Head of caudate nucleus (tissue), 42 donors: ENCODE data around the gene HIPK3.
A peak's percentile ranks its signal among the peaks of the same experiment; 100 is the strongest.

Experiments used
- DNase-seq, 42 donors: peaks; one replicate each; pipeline versions ENCODE4 v3.0.0 to v3.0.0-alpha.2; 2020 to 2021; ENCODE audit warnings: mixed read lengths in 7 of 42
- intact Hi-C: fragments of 100-400 bp; cut with DNase I; formaldehyde crosslinking; loops from one replicate; pipeline ENCODE4 v1.15.0; 2022

Gene HIPK3

DNA sequence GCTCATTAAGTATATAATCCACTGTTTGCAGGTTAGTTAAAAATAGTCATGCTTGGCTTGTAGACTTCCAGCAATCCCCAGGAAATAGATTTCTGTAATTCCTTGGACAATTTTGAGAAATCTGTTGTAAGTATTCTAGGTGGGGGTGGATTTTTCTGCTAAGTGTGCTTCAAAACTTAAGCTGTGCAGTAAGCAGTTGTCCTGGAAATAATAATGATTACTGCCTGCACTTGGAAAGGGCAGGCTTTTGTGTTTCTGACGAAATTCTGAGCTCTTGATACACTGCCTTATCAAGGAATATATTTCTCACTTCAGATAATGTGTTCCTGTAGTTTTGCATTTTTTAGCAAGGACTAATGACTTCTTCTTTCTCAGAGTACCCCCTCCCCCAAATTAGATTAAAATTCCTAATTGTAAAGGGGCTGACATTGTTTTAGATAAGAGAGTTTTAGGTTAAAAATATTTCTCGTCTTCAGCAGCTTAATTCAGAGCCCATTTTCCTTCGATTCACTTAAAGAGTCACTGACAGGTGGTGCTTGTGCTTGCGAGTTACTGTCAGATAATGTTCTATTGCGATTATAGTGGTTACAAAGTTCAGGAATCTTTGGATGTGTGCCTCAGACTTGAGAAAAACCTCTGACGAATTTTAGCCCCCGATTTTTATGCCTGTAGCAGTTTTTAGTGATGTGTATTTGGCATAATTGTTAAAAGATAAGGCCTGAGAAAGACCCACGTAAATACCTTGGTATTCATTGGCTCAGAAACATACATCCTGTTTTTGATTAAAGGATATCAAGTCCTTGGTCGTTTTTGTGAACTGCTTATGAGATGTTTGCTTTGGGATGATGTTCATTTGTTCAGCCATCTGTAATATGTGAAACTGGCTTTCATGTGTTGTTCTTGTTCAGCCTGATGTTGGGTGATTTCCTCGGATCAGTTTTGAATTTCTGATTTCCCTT is 120.5 kb downstream of the HIPK3 start:
- no peak for DNase-seq
- intact Hi-C loops: no loop called here

DNA sequence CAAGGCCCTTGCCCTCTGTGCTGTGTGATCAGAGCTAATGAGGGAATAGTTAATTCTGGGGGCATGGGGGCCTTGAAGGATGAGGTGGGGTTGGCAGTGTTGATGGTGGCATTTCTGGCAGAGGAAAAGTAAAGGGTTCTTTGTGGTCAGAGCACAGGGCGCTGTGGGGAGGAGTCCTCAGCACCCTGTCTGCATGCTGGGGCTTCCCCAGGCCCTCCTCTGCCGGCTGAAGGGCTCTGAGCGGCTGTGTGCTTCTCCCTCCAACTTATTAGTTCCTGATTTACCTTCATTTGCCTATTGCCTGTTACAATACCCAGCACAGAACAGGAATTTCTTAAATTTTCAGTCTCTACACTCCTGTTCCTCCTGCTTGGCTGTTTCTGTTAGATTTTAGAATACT is 122.8 kb downstream of the HIPK3 start:
- intact Hi-C loops: no loop called here
- no peak for DNase-seq

DNA sequence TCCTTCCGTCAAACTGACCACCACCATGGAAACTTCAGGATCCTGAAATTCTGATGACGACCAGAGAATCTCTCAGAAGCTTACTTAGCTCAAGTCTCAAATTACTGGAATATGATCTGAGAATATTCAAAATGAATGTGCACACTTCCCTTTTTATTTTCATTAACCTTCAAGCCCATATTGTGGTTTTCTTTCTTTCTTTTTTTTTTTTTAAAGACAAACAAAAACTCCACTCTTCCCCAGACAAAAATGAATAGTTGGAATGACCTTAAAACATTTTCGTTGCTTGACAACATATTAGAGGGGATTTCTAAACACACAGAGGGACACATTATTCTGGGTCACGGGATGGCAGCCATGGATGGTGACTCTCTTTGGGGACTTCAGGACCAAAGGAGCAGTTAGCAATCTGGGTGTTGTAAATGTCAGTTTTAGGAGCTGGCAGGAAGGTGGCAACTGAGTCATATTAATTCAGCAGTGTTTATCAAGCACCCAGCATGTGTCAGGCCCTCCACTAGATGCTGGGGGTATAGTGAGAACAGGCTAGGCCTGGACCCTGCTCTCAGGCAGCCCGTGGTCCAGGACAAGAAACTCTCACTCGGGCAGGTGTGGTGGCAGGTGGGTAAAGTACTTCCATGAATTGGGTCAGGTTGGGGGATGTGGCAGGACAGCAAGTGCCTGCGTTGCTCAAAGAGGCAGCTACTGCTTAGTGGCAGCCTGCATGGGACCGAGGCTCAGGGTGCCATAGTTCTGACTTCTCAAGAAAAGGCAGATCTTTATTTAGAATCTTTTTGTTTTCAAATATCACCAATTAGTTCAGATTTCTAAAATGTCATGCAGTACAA is 126.1 kb downstream of the HIPK3 start:
- intact Hi-C loops: no loop called here
- DNase-seq: peak in 3 of 42 donors; percentile 21 to 63 (median 40)

DNA sequence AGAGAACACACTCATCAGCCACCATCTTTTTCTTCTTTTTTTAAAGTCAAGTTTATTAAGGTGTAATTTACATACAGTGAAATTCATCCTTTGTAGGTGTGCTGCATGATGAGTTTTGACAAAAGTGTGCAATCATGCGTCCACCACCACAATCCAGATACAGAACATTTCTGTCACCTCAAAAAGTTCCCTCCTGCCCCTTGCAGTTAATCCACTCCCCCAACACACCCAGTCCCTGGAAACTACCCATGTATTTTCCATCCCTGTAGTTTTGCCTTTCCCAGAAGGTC is 126.7 kb downstream of the HIPK3 start:
- DNase-seq: no peak
- intact Hi-C loops: no loop called here

DNA sequence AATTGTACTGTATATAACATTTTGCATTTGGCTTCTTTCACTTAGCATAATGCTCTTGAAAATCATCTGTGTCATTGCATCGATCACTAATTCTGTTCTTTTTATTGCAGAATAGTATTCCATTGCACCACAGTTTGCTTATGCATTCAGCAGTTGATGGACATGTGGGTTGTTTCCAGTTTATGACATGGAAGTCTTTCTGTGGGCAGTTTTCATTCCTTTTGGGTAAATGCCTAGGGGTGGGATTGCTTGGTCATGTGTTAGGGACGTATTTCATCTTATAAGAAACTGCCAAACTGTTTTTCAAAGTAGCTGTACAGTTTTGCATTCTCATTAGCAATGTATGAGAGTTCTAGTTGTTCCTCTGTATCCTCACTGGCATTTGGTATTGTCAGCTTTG is 127.0 kb downstream of the HIPK3 start:
- no peak for DNase-seq
- intact Hi-C loops: no loop called here

DNA sequence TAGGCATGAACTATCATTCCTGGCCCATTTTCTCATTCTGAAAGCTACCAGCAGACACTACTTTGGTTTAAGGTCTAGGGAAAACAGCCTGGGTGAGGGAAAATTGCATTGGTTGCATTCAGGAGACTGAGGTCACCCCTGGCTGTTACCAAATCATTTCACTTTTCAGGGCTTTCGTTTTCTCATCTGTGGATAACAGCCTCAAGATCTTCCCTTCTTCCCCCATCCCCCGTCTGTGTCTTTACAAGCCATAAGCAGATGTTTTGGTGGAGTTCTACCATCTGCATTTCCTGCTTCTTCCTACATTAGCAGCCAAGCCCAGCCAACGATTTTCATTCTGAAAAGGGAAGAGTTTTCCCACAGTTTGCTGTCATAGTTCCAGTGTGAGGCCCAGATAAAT is 130.4 kb downstream of the HIPK3 start:
- no peak for DNase-seq
- intact Hi-C loops: no loop called here

DNA sequence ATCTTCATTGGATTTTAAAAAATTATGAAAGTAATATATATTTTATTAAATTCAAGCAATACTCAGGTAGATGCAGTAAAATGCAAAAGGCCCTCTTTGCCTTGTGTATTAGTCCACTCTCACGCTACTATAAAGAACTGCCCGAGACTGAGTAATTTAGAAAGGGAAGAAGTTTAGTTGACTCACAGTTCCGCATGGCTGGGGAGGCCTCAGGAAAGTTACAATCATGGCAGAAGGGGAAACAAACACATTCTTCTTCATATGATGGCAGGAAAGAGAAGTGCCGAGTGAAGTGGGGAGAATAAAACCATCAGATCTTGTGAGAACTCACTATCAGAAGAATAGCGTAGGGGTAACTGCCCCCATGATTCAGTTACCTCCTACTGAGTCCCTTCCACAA is 130.8 kb downstream of the HIPK3 start:
- no peak for DNase-seq
- intact Hi-C loops: no loop called here

DNA sequence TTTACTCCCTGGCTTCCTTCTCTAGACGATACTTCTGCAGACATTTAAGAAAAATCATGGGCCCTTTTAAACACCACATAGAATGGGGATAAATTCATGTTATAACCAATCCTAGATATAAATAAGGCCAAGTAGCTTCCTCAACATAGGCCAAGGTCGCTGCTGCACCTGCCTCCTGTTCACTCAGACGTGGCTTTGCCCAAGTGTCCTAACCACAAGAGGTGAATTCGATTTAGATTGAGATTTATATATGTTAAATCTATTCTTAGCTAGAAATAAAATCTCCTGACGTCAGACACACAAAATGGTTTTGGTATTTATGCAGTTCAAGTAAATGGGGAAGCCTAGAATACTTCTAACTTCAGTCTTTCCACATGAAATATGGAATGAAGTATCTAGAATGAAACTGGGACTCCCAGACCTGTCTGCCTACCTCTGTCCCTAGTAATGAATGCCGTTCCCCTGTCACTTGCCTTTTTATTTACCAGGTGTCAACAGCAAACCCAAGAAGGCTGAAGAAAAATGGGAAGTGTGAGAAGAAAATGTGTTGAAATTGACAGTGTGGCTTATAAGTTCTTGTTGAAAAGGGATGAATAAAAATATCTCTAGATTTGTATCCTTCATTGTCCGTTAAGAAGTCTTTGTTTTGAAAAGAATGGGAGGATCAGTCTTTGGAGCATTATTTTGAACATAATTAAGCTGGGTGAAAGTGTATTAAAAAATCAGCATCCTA is 131.8 kb downstream of the HIPK3 start:
- intact Hi-C loops: no loop called here
- DNase-seq: no peak

DNA sequence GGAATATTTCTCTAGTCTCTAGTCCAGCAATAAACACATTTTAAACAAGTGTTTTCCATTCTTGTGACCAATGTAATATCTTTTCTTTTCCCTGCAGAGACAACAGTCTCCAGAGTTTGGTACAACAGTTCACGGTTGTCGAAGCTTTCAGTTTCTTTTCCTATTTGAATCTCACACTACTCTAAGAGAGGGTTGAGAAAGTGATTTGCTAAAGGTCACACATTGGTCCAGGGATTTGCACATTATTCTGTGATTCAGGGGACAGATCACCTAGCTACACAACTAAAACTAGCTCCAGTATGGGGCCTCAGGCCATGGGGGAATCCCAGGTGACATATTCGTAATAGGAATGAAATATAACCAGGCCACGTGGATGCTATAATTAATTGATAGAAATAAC is 132.5 kb downstream of the HIPK3 start:
- intact Hi-C loops: no loop called here

DNA sequence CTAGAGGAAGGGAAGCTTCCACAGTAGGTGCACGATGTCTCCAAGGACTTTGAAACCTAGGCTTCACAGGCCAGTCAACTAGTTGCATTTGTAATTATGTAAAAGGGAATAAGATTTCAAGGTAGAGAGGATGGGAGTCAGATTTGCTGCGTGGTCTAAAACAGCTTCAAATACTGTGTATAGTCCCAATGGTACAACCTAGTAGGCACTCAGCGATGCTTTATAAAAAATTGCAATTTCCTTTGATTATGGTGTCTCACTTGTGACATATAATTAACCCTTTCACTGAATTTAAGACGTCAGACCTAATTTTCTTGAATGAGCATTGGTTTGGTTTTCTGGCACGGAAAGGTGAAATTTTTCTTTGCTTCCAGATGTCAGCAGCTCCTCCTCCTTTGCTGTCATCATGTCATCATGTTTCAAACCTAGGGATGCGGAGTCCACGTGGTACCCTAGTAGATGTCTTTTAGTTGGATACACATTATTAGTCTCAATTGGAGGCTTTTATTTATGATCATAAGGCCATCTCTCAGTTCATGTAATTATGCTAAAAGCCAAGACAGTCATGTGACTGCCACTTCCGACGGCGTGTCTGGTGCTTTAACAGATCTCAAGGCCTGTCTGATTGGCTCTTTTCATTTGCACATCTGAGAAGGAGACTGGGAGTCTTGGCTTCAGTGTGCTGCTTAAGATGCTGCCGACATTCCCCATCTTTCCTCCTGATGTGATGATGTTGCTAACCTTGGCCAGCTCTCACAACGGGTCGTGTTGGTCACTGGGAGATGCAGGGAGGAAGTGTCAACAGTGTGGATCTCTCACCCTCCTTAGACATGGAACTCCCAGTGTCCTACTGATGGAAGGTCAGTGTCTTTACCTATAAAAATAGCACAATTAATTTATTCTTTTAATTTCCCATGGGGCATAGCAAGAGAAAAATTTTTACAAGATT is 134.0 kb downstream of the HIPK3 start:
- DNase-seq: no peak
- intact Hi-C loops: no loop called here

More for the DNA sequence above, 132.5 kb downstream of the HIPK3 start:
- DNase-seq: no peak

DNA sequence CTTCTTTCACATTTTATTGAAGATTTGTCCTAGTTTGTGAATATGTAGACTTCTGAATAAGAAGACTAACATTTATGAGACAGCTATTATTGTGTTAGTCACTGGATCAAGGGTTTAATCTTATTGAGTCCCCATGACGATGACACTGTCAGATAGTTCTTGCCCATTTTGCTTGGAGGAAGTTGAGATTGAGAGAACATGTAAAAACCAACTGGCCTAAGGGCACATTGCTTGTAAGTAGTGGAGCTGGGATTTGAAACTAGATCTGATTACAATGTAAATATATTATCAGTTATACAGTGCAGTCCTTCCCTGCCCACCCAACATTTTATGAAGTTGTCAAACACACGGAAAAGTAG is 134.7 kb downstream of the HIPK3 start:
- DNase-seq: no peak
- intact Hi-C loops: no loop called here

DNA sequence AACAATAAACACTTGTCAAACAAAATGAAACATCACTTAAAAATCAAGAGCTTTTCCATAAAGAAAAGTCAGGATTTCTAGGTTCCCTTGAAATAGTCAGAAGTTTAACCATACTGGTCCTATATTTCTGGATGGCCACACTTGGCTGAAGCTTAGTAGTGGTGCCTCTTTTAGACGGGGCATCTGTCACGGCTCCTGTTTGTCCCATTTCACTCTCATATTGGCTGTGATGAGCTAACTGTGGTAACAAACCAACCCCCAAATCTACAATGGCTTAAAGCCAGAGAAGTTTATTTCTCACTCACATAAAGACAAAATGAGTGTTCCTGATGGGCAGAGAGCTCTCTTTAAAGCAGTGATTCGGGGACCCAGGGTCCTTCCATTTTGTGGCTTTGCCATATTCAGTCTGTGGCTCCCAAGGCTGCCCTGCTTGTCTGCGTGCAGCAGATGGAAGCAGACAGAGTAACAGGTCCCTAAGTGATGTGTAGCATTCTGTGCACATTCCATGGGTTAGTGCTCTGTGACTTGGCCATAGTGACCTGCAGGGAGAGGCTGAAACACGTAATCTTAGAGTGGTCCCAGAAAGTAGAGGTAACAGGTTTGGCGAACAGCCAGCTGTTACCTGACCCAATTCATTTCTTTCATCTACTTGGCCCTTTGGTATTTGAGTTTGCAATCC is 137.4 kb downstream of the HIPK3 start:
- no peak for DNase-seq
- intact Hi-C loops: no loop called here

DNA sequence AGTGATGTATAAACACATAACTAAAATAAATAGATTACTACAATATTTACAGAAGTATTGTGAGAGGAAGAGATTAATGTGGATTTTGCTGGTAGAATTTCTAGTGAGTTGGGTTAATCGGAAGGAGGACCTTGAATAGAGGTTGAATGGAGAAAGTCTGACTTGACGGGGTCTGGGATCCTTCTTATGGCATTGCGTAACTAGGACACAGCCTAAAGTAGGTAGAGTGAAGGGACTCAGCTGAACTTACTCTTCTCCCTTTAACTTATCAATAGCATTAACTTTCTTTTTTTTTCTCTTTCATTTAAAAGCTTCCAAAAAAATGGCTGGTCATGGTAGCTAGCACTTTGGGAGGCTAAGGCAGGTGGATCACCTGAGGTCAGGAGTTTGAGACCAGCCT is 139.2 kb downstream of the HIPK3 start:
- no peak for DNase-seq
- intact Hi-C loops: no loop called here

DNA sequence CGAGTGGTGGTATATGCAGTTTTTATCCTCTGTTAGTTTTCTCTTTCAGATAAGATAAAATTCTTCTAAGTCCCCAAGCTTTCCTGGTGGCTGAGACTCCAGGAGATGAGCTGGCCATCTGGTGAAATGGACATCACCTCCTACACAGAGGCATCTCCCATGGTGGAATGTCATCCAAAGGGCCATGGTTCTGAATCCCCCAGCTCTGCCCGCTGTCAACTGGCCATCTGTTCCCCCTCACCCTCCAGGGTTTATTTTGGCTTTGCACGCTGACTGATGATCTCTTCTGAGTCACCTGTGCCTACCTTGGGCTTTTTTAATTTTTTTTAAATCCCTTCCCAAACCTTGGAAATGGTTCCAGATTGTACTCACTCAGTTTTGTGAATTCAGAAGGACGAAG is 142.2 kb downstream of the HIPK3 start:
- no peak for DNase-seq
- intact Hi-C loops: no loop called here

DNA sequence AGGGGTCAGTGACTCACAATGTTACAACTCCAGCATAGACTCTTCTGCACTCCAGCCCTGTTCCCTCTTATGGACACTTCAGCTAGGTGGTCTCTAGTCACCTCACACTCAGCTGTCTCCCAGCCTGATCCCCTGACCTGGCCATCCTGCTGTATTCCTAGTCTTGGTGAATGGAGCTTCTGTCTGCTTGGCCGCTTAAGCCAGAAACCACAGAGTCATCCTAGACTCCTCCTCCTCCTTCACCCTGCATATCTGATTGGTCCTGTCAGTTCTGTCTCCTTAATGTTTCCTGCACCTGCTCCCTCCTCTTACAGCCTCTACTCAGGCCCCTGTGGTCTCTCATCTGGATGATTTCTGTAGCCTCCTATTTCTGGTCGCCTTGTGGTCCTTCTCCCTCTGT is 144.9 kb downstream of the HIPK3 start:
- intact Hi-C loops: no loop called here
- no peak for DNase-seq

DNA sequence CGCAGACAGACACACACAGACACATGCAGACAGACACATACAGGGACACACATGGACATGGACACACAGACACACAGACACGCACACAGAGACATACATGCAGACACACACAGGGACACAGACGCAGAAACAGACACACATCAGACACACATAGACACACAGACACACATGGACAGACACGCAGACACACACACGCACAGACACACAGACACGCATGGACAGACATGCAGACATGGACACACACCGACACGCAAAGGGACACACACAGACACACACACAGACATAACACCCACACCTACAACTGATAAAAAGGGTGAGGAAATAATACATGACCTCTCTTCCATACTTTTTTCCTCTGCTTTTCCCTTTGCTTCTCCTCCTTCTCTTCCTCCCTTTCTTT is 146.2 kb downstream of the HIPK3 start:
- DNase-seq: no peak
- intact Hi-C loops: no loop called here

DNA sequence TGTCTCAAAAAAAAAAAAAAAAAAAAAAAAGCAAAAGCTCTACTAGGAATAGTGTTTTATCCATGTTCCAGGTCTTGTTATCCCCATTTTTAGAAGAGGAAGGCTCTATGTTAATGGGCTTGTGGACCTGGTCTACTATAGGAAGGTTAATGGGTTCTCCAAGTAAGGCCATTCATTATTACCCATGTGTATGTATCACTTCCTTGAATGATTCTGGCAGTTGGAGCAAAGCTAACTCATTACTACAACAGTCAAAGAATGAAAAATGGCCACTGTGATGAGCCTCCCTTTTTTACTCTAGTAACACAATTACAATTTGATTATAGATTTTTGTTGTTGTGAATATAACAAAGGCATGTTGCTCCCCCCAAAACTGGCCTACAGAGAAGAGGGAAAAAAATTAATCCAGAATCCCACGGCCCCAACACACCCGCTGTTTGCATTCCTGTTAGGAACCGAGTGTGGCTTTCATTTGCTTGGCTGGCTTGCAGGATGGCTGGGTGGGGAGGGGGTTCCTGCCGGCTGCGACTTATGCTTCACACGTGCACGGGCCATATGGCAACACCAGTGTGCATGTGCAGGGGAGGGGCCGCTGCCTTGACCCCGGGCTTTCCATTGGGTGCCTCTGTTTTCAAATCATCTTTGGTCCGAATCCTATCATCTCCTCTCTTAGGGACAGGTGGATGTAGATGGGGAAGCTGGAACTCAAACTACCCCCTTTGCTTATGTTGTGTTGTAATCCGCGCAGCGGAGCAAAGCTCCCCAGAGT is 148.8 kb downstream of the HIPK3 start:
- intact Hi-C loops: no loop called here
- DNase-seq: no peak
